Calu3 (cell line): ENCODE results near the gene SLC51A. TPM values are rescaled to one million over a fixed set of nuclear protein-coding genes. Genes with fewer than 3 reads are reported as not detected.

ENCODE experiments used
- BruUV-seq: library from RNA; stranded (reverse); fragments of 400-500 nt; replicated peaks from 2 replicates; lab custom pipeline; 2021; lab: Mats Ljungman, UMichigan
- CTCF ChIA-PET: fragments of 300-600 bp; sonication (Branson Sonifier 250); formaldehyde crosslinking; loops from one replicate; lab custom pipeline; 2022; ENCODE audit warnings: antibody characterized with exemption; lab: Charles Lee
- DNase-seq: peaks from one replicate; pipeline ENCODE4 v3.0.0; 2022
- H3K27ac Mint-ChIP-seq: one replicate; pipeline ENCODE4 v1.8.0; 2022; ENCODE audit warnings: mixed read lengths; ENCODE audit not compliant: unreplicated experiment
- H3K27me3 Mint-ChIP-seq: one replicate; pipeline ENCODE4 v1.8.0; 2022; ENCODE audit warnings: mixed read lengths; ENCODE audit not compliant: unreplicated experiment
- H3K36me3 Mint-ChIP-seq: one replicate; pipeline ENCODE4 v1.8.0; 2022; ENCODE audit warnings: mild to moderate bottlenecking, moderate library complexity, mixed read lengths; ENCODE audit not compliant: insufficient read depth, unreplicated experiment
- H3K4me1 Mint-ChIP-seq: one replicate; pipeline ENCODE4 v1.8.0; 2022; ENCODE audit warnings: mild to moderate bottlenecking, low read depth, mixed read lengths; ENCODE audit not compliant: unreplicated experiment
- H3K4me3 Mint-ChIP-seq: one replicate; pipeline ENCODE4 v1.8.0; 2022; ENCODE audit warnings: mild to moderate bottlenecking, low read depth, moderate library complexity, mixed read lengths; ENCODE audit not compliant: unreplicated experiment
- H3K9me3 Mint-ChIP-seq: one replicate; pipeline ENCODE4 v1.8.0; 2022; ENCODE audit warnings: low read depth, mixed read lengths; ENCODE audit not compliant: unreplicated experiment
- intact Hi-C: fragments of 100-400 bp; cut with micrococcal nuclease; formaldehyde crosslinking; loops from one replicate; pipeline ENCODE4 v1.10.0; 2022; ENCODE audit not compliant: unreplicated experiment
- total RNA-seq: library from RNA; stranded (reverse); gene quantifications from 2 replicates; pipeline ENCODE4 v1.2.3, GENCODE V29; 2022
- TF ChIP-seq, protein P1 (sequence below): fragments of 200-600 bp; IDR thresholded peaks from one replicate; pipeline ENCODE4 v1.8.0; 2022; ENCODE audit warnings: antibody characterized with exemption; ENCODE audit not compliant: unreplicated experiment

Gene SLC51A
- total RNA-seq, 1 experiment from 2014 or later: not detected

GRCh38 chr3:196272826-196273225 is 56.5 kb downstream of the SLC51A start:
- DNase-seq: no peak
- H3K36me3 Mint-ChIP-seq: peaks cover 8% of the 10 kb centered on the region
- intact Hi-C loops: no loop called here
- no peak overlapping the region for H3K27ac Mint-ChIP-seq
- no peaks in the 10 kb centered on the region for H3K27me3 Mint-ChIP-seq
- CTCF ChIA-PET: interaction anchor here (0.5 kb wide), 1 partner anchor 74 kb away, joined by 4 read pairs; no protein-coding TSS in a partner anchor
- peaks cover 18% of the 10 kb centered on the region for H3K4me1 Mint-ChIP-seq
- TF ChIP-seq, protein P1, sequence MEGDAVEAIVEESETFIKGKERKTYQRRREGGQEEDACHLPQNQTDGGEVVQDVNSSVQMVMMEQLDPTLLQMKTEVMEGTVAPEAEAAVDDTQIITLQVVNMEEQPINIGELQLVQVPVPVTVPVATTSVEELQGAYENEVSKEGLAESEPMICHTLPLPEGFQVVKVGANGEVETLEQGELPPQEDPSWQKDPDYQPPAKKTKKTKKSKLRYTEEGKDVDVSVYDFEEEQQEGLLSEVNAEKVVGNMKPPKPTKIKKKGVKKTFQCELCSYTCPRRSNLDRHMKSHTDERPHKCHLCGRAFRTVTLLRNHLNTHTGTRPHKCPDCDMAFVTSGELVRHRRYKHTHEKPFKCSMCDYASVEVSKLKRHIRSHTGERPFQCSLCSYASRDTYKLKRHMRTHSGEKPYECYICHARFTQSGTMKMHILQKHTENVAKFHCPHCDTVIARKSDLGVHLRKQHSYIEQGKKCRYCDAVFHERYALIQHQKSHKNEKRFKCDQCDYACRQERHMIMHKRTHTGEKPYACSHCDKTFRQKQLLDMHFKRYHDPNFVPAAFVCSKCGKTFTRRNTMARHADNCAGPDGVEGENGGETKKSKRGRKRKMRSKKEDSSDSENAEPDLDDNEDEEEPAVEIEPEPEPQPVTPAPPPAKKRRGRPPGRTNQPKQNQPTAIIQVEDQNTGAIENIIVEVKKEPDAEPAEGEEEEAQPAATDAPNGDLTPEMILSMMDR: no peak
- BruUV-seq: no TSS peak
- H3K9me3 Mint-ChIP-seq: peaks cover 4% of the 10 kb centered on the region
- H3K4me3 Mint-ChIP-seq: no peak overlapping the region

DNA sequence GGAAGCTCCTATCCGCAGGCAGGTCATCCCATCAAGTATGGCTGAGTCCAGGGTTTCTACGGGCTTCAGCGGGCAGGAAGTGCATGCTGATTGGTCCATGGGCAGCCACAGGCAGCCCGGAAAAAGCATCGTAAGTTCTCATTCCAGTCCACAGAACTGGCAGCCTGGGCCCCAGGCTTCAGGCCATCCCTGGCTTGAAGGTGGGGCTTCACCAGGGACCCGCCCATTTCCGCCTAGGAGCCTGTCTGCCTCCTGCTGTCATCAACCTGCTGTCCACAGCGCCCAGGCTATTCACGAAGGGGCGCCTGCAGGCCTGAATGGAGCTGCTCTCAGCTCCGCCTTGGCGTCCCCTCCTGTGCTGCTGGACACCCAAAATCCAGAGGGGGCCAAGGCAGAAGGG is 57.3 kb downstream of the SLC51A start:
- H3K9me3 Mint-ChIP-seq: peaks cover 4% of the 10 kb centered on the region
- H3K4me1 Mint-ChIP-seq: peaks cover 18% of the 10 kb centered on the region
- intact Hi-C loops: no loop called here
- BruUV-seq: no TSS peak
- CTCF ChIA-PET: no interaction called here
- TF ChIP-seq, protein P1: no peak
- H3K27ac Mint-ChIP-seq: no peak overlapping the region
- DNase-seq: no peak
- peaks cover 8% of the 10 kb centered on the region for H3K36me3 Mint-ChIP-seq
- no peaks in the 10 kb centered on the region for H3K27me3 Mint-ChIP-seq
- H3K4me3 Mint-ChIP-seq: no peak overlapping the region

DNA sequence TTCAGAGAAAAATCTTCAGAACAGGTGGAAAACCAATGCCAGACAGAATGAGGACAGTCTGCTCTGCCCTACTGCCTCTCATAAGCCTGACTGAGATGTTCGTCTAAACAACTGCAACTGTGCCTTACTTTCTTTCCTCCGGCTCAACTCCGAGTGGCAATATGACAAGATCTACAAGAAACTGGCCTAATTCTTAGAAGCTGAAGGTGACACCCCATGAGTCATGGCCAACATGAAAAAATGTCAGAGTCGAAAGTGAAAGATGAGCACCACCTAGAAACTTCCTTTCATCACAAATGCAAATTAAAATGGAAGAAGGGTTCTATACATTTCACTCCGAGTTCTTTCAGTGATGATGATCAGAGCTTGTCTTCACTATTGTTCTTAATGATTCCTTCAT is 58.3 kb downstream of the SLC51A start:
- Mint-ChIP-seq H3K4me1 (peaks cover 18% of the 10 kb centered on the region), H3K9me3 (peaks cover 4% of the 10 kb centered on the region), H3K4me3 (no peak overlapping the region), H3K27ac (no peak overlapping the region), H3K27me3 (no peaks in the 10 kb centered on the region), H3K36me3 (peaks cover 8% of the 10 kb centered on the region)
- TF ChIP-seq, protein P1: no peak
- intact Hi-C loops: no loop called here
- CTCF ChIA-PET: no interaction called here
- no peak for DNase-seq
- no TSS peak for BruUV-seq

DNA sequence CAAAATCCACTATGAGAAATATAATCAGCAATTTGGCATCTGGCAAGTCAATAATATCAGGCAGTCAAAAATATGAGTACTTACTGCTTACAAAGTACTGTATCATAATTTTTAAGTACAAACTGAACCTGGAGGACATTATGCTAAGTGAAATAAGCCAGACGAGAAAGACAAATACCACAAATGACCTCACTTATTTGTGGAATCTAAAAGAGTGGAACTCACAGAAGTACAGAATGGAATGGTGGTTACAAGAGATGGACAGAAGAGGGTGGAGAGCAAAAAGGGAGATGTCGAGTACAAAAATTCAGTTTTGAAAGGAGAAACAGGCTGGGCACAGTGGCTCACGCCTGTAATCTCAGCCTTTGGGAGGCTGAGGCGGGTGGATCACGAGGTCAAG is 58.8 kb downstream of the SLC51A start:
- Mint-ChIP-seq H3K27ac (no peak overlapping the region), H3K4me1 (peaks cover 16% of the 10 kb centered on the region), H3K27me3 (no peaks in the 10 kb centered on the region), H3K9me3 (peaks cover 4% of the 10 kb centered on the region), H3K36me3 (peaks cover 5% of the 10 kb centered on the region), H3K4me3 (no peak overlapping the region)
- CTCF ChIA-PET: no interaction called here
- intact Hi-C loops: no loop called here
- no peak for DNase-seq
- no TSS peak for BruUV-seq
- TF ChIP-seq, protein P1: no peak
